GM12872 (cell line): ENCODE measurements around the gene NR5A1.

Experiments used
- TF ChIP-seq, protein P1 (sequence below): IDR thresholded peaks from 3 replicates; pipeline ENCODE4 v1.5.1; 2011; ENCODE audit warnings: low read depth, mild to moderate bottlenecking, low read length, moderate library complexity; ENCODE audit not compliant: insufficient read depth

Gene NR5A1

GRCh38 chr9:124472770-124473169 is 34.4 kb downstream of the NR5A1 start:
- TF ChIP-seq, protein P1, sequence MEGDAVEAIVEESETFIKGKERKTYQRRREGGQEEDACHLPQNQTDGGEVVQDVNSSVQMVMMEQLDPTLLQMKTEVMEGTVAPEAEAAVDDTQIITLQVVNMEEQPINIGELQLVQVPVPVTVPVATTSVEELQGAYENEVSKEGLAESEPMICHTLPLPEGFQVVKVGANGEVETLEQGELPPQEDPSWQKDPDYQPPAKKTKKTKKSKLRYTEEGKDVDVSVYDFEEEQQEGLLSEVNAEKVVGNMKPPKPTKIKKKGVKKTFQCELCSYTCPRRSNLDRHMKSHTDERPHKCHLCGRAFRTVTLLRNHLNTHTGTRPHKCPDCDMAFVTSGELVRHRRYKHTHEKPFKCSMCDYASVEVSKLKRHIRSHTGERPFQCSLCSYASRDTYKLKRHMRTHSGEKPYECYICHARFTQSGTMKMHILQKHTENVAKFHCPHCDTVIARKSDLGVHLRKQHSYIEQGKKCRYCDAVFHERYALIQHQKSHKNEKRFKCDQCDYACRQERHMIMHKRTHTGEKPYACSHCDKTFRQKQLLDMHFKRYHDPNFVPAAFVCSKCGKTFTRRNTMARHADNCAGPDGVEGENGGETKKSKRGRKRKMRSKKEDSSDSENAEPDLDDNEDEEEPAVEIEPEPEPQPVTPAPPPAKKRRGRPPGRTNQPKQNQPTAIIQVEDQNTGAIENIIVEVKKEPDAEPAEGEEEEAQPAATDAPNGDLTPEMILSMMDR = no peak

DNA sequence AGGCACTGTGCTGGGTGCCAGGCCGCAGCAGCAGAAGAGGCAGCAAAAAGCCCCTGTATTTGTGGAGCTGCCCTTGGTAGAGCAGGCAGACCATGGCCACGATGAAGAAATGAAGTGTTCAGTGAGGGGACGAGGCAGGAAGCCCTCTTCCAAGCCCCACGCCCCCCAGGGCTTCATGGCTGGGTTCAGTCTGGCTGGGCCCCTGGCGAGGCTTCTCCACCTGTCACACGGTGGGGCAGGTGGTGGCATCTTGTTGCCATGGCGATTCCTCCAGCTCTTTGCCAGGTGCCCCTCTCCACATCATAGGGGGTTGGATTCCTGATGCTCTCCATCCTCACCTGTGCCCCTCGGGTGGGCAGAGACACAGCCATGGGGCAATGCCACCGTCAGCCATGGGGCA is 35.4 kb downstream of the NR5A1 start:
- TF ChIP-seq, protein P1 = no peak

GRCh38 chr9:124470726-124471125 is 36.5 kb downstream of the NR5A1 start:
- TF ChIP-seq, protein P1 = no peak

DNA sequence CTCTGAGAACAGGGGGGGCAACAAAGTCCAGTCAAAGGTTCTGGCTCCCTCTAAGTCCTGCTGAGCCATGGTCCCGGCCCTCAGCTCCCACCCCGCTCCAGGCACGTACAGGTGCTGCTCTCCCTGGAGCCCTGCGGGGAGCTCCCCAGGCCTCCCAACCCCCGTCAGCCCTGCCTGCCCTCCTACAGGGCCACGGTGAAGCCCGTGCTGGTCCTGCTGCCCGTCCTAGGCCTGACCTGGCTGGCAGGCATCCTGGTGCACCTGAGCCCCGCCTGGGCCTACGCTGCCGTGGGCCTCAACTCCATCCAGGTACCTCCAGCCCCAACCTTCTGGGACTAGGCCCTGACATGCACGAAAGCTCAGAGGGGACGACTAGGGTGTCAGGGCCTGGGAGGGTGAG is 36.9 kb downstream of the NR5A1 start:
- TF ChIP-seq, protein P1 = no peak

DNA sequence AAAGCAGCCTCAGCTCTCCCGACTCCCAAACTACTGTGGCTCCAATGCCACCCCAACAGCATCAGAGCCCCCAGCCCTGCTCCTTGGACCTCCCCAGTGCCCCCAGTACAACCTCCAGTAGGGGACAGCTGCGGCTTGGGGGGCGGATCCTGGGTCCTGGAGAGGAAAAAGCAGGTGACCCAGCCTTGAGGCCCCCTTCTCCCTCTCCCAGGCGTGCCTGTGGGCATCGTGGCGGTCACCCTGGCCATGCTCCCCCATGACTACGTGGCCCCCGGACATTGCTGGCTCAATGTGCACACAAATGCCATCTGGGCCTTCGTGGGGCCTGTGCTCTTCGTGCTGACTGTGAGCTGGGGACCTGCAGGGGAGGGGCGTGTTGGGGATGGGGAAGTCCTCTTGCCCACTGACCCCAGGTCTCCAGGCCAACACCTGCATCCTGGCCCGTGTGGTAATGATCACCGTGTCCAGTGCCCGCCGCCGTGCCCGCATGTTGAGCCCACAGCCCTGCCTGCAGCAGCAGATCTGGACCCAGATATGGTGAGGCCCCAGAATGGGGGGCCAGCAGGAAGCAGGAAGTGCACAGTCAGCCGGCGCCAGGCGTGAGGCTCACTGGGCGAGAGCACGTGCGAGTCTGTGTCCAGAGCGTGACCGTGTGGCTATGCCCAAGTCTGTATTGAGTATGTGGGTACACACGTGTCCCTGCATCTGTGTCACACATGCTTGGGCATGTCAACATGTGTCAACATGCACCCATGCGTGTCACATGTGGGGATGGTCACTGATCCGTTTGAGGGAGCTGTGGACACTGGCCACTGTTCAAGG is 38.0 kb downstream of the NR5A1 start:
- TF ChIP-seq, protein P1 = no peak

DNA sequence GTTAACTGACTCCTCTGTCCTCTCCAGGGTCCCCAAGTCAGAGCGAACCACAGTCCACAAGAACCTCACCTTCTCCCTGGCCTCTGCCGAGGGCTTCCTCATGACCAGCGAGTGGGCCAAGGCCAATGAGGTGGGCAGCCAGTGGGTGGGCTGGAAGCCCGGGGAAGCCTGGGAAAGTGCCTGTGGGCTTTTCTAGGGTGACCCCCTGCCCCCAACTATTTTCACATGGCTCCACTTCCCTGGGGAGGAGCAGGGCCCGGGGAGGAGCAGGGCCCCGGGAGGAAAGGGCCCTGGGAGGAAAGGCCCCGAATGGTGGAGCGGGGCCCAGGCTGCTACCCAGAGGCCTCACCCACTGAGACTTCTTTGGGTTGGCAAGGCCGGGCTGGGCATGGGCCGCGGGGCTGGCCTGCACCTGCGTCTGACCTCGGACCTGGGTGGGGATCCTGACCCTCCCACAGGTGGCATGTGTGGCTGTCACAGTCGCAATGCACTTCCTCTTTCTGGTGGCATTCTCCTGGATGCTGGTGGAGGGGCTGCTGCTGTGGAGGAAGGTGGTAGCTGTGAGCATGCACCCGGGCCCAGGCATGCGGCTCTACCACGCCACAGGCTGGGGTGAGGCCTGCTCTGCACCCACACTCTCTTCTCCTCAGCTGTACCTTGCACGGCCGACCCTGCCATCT is 39.0 kb downstream of the NR5A1 start:
- TF ChIP-seq, protein P1 = no peak

DNA sequence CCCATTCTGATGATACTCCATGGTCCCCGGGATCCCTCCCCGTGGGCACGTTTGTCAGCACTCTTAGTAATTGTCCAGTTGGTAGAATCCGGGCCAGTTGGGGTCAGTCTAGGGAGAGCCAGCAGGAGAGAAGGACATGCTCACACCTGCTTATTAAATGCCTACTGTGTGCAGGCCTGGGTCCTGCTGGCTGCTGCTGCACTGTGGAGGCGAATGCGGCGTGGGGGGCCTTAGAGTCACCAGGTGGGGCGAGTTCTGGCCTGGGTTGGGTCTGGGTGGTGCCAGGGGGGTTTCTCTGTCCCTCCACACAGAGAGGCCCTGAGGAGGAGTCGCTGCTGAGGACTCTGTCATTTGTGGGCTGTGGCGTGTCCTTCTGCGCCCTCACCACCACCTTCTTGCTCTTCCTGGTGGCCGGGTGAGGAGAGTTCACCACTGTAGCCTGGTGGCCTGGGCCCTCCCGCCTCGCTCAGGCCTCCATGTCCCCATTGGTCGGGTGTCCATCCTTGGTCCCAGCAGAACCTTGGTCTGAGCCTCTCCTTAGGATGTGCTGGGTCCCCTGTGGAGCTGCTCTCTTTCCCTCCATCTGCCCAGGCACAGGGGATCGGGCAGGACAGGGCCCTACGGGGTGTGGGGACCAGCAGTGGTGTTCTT is 39.7 kb downstream of the NR5A1 start:
- TF ChIP-seq, protein P1 = no peak
